Subcutaneous adipose tissue (tissue), 4 donors: ENCODE measurements around the gene NUP210. TPM values are rescaled to one million over a fixed set of nuclear protein-coding genes. Genes with fewer than 3 reads are reported as not detected.

ENCODE experiments used
- CTCF ChIP-seq: fragments of 450-650 bp; IDR thresholded peaks from one replicate; pipeline ENCODE4 v1.5.1; 2016; ENCODE audit warnings: low read depth, mild to moderate bottlenecking, control low read depth, antibody characterized with exemption, moderate library complexity
- total RNA-seq, 4 donors: library from RNA; depleted of rRNA; stranded (reverse); fragments of >200 nt; gene quantifications; one replicate each; pipeline ENCODE4 v1.1.0, GENCODE V29; 2016

The NUP210 gene
- total RNA-seq, 4 donors from 2014 or later: 1.1 to 9.9 (median 2.0) TPM

- TF ChIP-seq CTCF: no peak
Measured at GRCh38 chr3:13288732-13289718, 131.1 kb downstream of the NUP210 start.

- no peak for TF ChIP-seq CTCF
Measured at GRCh38 chr3:13287833-13288232, 132.3 kb downstream of the NUP210 start.

GRCh38 chr3:13286873-13287272, 133.2 kb downstream of the NUP210 start:
- TF ChIP-seq CTCF: no peak

GRCh38 chr3:13285007-13285567, 135.0 kb downstream of the NUP210 start:
- no peak for TF ChIP-seq CTCF

GRCh38 chr3:13283877-13284264, 136.3 kb downstream of the NUP210 start:
- no peak for TF ChIP-seq CTCF

GRCh38 chr3:13282986-13283876, 136.9 kb downstream of the NUP210 start:
- no peak for TF ChIP-seq CTCF
